Measurements from ENCODE around the gene DEFB132.

The DEFB132 gene

GRCh38 chr20:297925-298775, 40.6 kb downstream of the DEFB132 start:
- DNase-seq, result peak; percentile 57

GRCh38 chr20:298776-299391, 41.4 kb downstream of the DEFB132 start:
- no peak for DNase-seq

- DNase-seq, result no peak
These were observed 42.9 kb downstream of the DEFB132 start for GRCh38 chr20:300345-300990.

GRCh38 chr20:301886-302848, 44.6 kb downstream of the DEFB132 start:
- DNase-seq, result no peak

- no peak for DNase-seq
These were observed 48.2 kb downstream of the DEFB132 start for GRCh38 chr20:305745-306144.

- DNase-seq, result no peak
These were observed 51.0 kb downstream of the DEFB132 start for GRCh38 chr20:308427-309038.

- DNase-seq, result no peak
These were observed 51.8 kb downstream of the DEFB132 start for GRCh38 chr20:309306-309840.

- peak; percentile 73 for DNase-seq
These were observed 52.5 kb downstream of the DEFB132 start for GRCh38 chr20:309841-310644.

GRCh38 chr20:310645-311044, 53.1 kb downstream of the DEFB132 start:
- DNase-seq, result no peak

Data from activated T-cell treated with anti-CD3 and anti-CD28 coated beads, Interleukin-2, amount 50 U/mL, for 1 hour (primary cell).